Transverse colon (tissue), 4 donors: Measurements from ENCODE around the gene TTC23. TPM values are rescaled to one million over a fixed set of nuclear protein-coding genes. Genes with fewer than 3 reads are reported as not detected.

Source experiments
- DNase-seq: peaks from one replicate; pipeline ENCODE4 v3.0.0-alpha.2; 2019
- H3K27ac ChIP-seq, 4 donors: fragments of 200-600 bp; sonication (generic); 2 replicates each; pipeline ENCODE4 v1.5.1; 2016 to 2018; ENCODE audit warnings: inconsistent platforms in 4 of 4
- H3K27me3 ChIP-seq: fragments of 200-600 bp; sonication (generic); 2 replicates; pipeline ENCODE4 v1.5.1; 2017; ENCODE audit warnings: inconsistent platforms
- H3K36me3 ChIP-seq, 4 donors: fragments of 200-600 bp; sonication (generic); 2 replicates each; pipeline ENCODE4 v1.5.1; 2017 to 2019; ENCODE audit warnings: inconsistent platforms in 4 of 4
- H3K4me1 ChIP-seq, 4 donors: fragments of 200-600 bp; sonication (generic); 2 replicates each; pipeline ENCODE4 v1.5.1; 2017 to 2020; ENCODE audit warnings: inconsistent platforms in 4 of 4
- H3K4me3 ChIP-seq, 4 donors: fragments of 200-600 bp; sonication (generic); 1 replicate in 1 of 4; 2 replicates in 3 of 4; pipeline versions ENCODE4 v1.5.1 to v1.6.1; 2017 to 2019; ENCODE audit warnings: inconsistent platforms in 4 of 4
- H3K9me3 ChIP-seq, 2 donors: fragments of 200-600 bp; sonication (generic); 2 replicates each; pipeline ENCODE4 v1.5.1; 2017 to 2019; ENCODE audit warnings: inconsistent platforms in 2 of 2
- EP300 ChIP-seq: sonication (generic); formaldehyde crosslinking; IDR thresholded peaks from one replicate; pipeline ENCODE4 v1.6.1; 2017; ENCODE audit warnings: antibody characterized with exemption, low read depth
- POLR2A ChIP-seq: fragments of 450-650 bp; IDR thresholded peaks from one replicate; pipeline ENCODE4 v1.6.1; 2016; ENCODE audit warnings: antibody characterized with exemption, mild to moderate bottlenecking, moderate library complexity
- POLR2AphosphoS5 ChIP-seq, 3 donors: sonication (generic); formaldehyde crosslinking; IDR thresholded peaks; one replicate each; pipeline ENCODE4 v1.6.1; 2016; ENCODE audit warnings: antibody characterized with exemption in 3 of 3
- WGBS, 2 donors: methylation state at CpG; one replicate each; pipeline ENCODE4 v1.1.5; 2018; ENCODE audit warnings: low coverage in 1 of 2; 5-methylcytosine and 5-hydroxymethylcytosine counted together
- in situ Hi-C, 4 donors: fragments of 200-750 bp; cut with MboI; loops; one replicate each; pipeline versions ENCODE4 v1.15.0 to v1.15.1; 2017; ENCODE audit warnings: low sequenced_read_pairs in 3 of 4, low pct_ligation_motif_present in 1 of 4, low pct_unique_long_range_greater_than_20kb in 1 of 4
- intact Hi-C: fragments of 100-400 bp; cut with DNase I; formaldehyde crosslinking; loops from one replicate; pipeline ENCODE4 v1.15.1; 2023; ENCODE audit warnings: low total_unique reads
- total RNA-seq, 4 donors: library from RNA; depleted of rRNA; stranded (reverse); fragments of >200 nt; gene quantifications; one replicate each; pipeline ENCODE4 v1.1.0, GENCODE V29; 2016
- TF ChIP-seq, protein P1 (sequence below), 5 experiments: fragments of 200-600 bp in 3 of 5; fragments of 450-650 bp in 2 of 5; sonication (generic) in 3 of 5; IDR thresholded peaks; 1 replicate in 2 of 5; 2 replicates in 3 of 5; pipeline ENCODE4 v1.5.1; 2016 to 2017; ENCODE audit warnings: antibody characterized with exemption in 5 of 5, inconsistent platforms in 3 of 5, mild to moderate bottlenecking in 2 of 5, moderate library complexity in 1 of 5

Gene TTC23
- total RNA-seq, 4 donors from 2014 or later = 7.8 to 23.5 (median 12.5) TPM

DNA sequence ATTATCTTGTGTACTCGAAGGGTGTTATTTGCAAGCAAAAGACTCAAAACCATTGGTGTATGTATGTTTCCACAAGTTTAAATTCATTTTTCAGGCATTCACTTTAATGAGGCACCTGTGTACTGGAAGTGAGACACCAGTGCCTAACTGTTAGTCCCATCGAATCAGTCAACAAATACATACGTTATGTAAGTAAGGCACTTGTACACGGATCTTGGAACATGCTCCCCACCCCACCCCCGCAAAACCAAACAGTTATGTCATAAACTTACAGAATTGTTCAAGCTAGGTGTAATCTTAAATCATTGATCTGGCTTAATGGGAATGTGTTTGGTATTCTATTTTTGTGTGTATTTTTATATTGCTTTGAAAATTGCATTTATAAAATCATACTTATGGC lies 19.1 kb upstream of the TTC23 start:
- intact Hi-C loops (no loop called here), in situ Hi-C loops (loop anchor here in 1 of 4 donors (25.0 kb wide), 1 partner anchor 294 kb away; the partner anchor contains the start of gene MEF2A)
- WGBS, 2 donors = 46 to 56% methylated on average over 3 to 5 of the region's 5 CpGs
- Histone ChIP-seq H3K27me3 (no peaks in the 10 kb centered on the region), H3K4me1 (peaks cover 0 to 18% (median 2%) of the 10 kb centered on the region in 4 donors), H3K36me3 (no peaks in the 10 kb centered on the region), H3K27ac (no peak overlapping the region), H3K4me3 (no peak overlapping the region), H3K9me3 (no peaks in the 10 kb centered on the region)
- TF ChIP-seq EP300 = no peak
- TF ChIP-seq POLR2A = no peak
- TF ChIP-seq, protein P1, sequence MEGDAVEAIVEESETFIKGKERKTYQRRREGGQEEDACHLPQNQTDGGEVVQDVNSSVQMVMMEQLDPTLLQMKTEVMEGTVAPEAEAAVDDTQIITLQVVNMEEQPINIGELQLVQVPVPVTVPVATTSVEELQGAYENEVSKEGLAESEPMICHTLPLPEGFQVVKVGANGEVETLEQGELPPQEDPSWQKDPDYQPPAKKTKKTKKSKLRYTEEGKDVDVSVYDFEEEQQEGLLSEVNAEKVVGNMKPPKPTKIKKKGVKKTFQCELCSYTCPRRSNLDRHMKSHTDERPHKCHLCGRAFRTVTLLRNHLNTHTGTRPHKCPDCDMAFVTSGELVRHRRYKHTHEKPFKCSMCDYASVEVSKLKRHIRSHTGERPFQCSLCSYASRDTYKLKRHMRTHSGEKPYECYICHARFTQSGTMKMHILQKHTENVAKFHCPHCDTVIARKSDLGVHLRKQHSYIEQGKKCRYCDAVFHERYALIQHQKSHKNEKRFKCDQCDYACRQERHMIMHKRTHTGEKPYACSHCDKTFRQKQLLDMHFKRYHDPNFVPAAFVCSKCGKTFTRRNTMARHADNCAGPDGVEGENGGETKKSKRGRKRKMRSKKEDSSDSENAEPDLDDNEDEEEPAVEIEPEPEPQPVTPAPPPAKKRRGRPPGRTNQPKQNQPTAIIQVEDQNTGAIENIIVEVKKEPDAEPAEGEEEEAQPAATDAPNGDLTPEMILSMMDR (IDR thresholded peaks at IDR 0.05) = no peak
- no peak for TF ChIP-seq POLR2AphosphoS5 (IDR thresholded peaks at IDR 0.05)
- DNase-seq = no peak

GRCh38 chr15:99267957-99268356 lies 18.6 kb upstream of the TTC23 start:
- in situ Hi-C loops (loop anchor here in 1 of 4 donors (25.0 kb wide), 1 partner anchor 294 kb away; the partner anchor contains the start of gene MEF2A), intact Hi-C loops (no loop called here)
- H3K27ac ChIP-seq = no peak overlapping the region

DNA sequence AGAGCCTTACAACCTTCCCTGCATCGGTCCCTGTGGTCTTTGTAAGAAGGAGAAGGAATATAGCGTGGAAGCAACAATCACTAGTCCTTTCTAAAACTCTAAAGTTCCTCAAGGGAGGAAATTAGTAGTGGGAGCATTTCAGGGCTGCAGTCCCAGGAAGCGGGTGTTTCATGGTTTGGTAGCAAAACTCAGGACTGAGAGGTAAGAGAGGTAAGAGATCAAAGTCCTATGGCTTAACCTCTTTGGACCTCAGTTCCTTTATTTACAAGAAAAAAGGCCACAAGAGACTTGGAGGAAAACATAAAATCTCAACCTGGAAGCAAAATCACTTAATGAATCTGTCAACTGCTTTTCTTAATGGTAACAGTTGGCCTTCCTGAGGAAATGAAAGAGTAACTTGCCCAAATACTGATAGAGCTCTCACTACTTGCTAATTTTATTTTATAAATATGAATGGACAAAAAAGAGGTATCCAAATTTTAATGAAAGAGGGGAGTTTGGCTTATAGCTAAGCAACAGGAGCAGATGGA lies 16.2 kb upstream of the TTC23 start:
- H3K27me3 ChIP-seq = no peaks in the 10 kb centered on the region
- H3K27ac ChIP-seq = no peak overlapping the region
- TF ChIP-seq POLR2AphosphoS5 (IDR thresholded peaks at IDR 0.05) (no peak), POLR2A (no peak), EP300 (no peak)
- TF ChIP-seq, protein P1 (IDR thresholded peaks at IDR 0.05) = no peak
- H3K9me3 ChIP-seq = no peaks in the 10 kb centered on the region
- H3K36me3 ChIP-seq = peaks cover 0 to 13% (median 0%) of the 10 kb centered on the region in 4 donors
- H3K4me1 ChIP-seq = peaks cover 0 to 18% (median 2%) of the 10 kb centered on the region in 4 donors
- DNase-seq = no peak
- in situ Hi-C loops (loop anchor here in 1 of 4 donors (25.0 kb wide), 1 partner anchor 297 kb away; the partner anchor contains the start of gene MEF2A), intact Hi-C loops (no loop called here)
- no peak overlapping the region for H3K4me3 ChIP-seq
- WGBS, 2 donors = 89 to 97% methylated on average over 3 of the region's 3 CpGs

More at GRCh38 chr15:99267957-99268356, 18.6 kb upstream of the TTC23 start:
- Histone ChIP-seq H3K27me3 (no peaks in the 10 kb centered on the region), H3K9me3 (no peaks in the 10 kb centered on the region), H3K36me3 (no peaks in the 10 kb centered on the region), H3K4me1 (peaks cover 0 to 18% (median 2%) of the 10 kb centered on the region in 4 donors), H3K4me3 (no peak overlapping the region)
- WGBS, 2 donors = 63 to 71% methylated on average over 3 of the region's 3 CpGs
- TF ChIP-seq, protein P1 (IDR thresholded peaks at IDR 0.05) = no peak
- TF ChIP-seq POLR2A = no peak
- no peak for TF ChIP-seq EP300
- TF ChIP-seq POLR2AphosphoS5 (IDR thresholded peaks at IDR 0.05) = no peak
- DNase-seq = no peak

DNA sequence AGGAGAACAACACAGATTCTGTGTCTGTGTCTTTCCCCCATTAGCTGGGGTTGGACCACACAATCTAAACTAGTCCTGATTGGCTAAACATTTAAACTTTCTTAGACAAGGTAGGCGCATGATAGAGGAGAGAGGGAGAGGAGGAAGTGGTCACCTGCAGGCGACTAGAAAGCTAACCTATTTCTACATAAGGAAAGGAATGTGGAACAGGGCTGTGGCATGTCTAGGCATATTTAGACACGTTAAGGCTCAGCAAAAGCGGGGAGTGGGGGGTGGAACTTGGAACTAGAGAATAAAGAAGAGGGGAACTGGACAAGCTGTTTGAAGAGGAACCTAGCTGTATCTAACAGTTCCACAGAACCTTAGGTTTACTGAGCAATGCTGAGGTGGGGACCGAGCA lies 14.7 kb upstream of the TTC23 start:
- no peaks in the 10 kb centered on the region for H3K9me3 ChIP-seq
- H3K4me1 ChIP-seq = peaks cover 0 to 18% (median 2%) of the 10 kb centered on the region in 4 donors
- 76 to 85% methylated on average over 4 to 5 of the region's 5 CpGs for WGBS, 2 donors
- TF ChIP-seq POLR2A = no peak
- H3K27ac ChIP-seq = no peak overlapping the region
- H3K36me3 ChIP-seq = peaks cover 0 to 13% (median 0%) of the 10 kb centered on the region in 4 donors
- in situ Hi-C loops = loop anchor here in 1 of 4 donors (25.0 kb wide), 1 partner anchor 298 kb away; the partner anchor contains the start of gene MEF2A
- H3K27me3 ChIP-seq = no peaks in the 10 kb centered on the region
- no peak overlapping the region for H3K4me3 ChIP-seq
- DNase-seq = no peak
- intact Hi-C loops = no loop called here
